GM12878 (cell line): ENCODE results near the gene LRP5. TPM values are rescaled to one million over a fixed set of nuclear protein-coding genes. Genes with fewer than 3 reads are reported as not detected.
A peak's percentile ranks its signal among the peaks of the same experiment; 100 is the strongest.

ENCODE experiments used
- CREM ChIP-seq: IDR thresholded peaks from 2 replicates; pipeline ENCODE4 v1.6.1; 2014; ENCODE audit warnings: antibody characterized with exemption, low read depth
- NBN ChIP-seq: fragments of 450-650 bp; IDR thresholded peaks from 2 replicates; pipeline ENCODE4 v1.6.1; 2016
- NR2C1 ChIP-seq: fragments of 450-650 bp; IDR thresholded peaks from 2 replicates; pipeline ENCODE4 v1.6.1; 2017; ENCODE audit warnings: antibody characterized with exemption, mild to moderate bottlenecking, moderate library complexity
- ZNF217 ChIP-seq: fragments of 450-650 bp; IDR thresholded peaks from 2 replicates; pipeline ENCODE4 v1.6.1; 2017; ENCODE audit warnings: antibody characterized with exemption, mild to moderate bottlenecking
- polyA plus RNA-seq, 11 experiments: library from polyadenylated mRNA; depleted of rRNA in 4 of 11; unstranded in 6 of 11; stranded (reverse) in 5 of 11; fragments of >200 nt; fragmentation: Nextera tagmentation in 4 of 11; fragmentation: Illumina TruSeq in 1 of 11; extraction: Ambion mirVana in 4 of 11; extraction: Trizol in 1 of 11; gene quantifications; 1 replicate in 1 of 11; 2 replicates in 10 of 11; pipeline versions ENCODE4 v1.2.1 to v1.2.3, GENCODE V29; 2011 to 2016; ENCODE audit warnings: inconsistent platforms in 2 of 11, missing spikeins in 2 of 11, low read depth in 1 of 11
- total RNA-seq, 4 experiments: library from RNA; depleted of rRNA in 3 of 4; stranded (reverse); fragments of >200 nt in 3 of 4; fragmentation: Illumina TruSeq in 1 of 4; extraction: Trizol in 1 of 4; gene quantifications; 2 replicates each; pipeline versions ENCODE4 v1.2.1 to v1.2.3, GENCODE V29; 2013 to 2021
- TF ChIP-seq, protein P1 (sequence below): fragments of 450-650 bp; IDR thresholded peaks from 2 replicates; pipeline ENCODE4 v1.6.1; 2017; ENCODE audit warnings: antibody characterized with exemption, mild to moderate bottlenecking, moderate library complexity
- TF ChIP-seq, protein P2 (sequence below): fragments of 450-650 bp; IDR thresholded peaks from 2 replicates; pipeline ENCODE4 v1.6.1; 2017; ENCODE audit warnings: mild to moderate bottlenecking, low read depth, inconsistent platforms; ENCODE audit not compliant: poor library complexity, severe bottlenecking

Gene LRP5
- total and polyA plus RNA-seq, 10 of the 15 experiments (the other 5 are each of a cell fraction or from before 2014, with no cell fraction given), result 0.37 to 34.0 (median 6.6) TPM

DNA sequence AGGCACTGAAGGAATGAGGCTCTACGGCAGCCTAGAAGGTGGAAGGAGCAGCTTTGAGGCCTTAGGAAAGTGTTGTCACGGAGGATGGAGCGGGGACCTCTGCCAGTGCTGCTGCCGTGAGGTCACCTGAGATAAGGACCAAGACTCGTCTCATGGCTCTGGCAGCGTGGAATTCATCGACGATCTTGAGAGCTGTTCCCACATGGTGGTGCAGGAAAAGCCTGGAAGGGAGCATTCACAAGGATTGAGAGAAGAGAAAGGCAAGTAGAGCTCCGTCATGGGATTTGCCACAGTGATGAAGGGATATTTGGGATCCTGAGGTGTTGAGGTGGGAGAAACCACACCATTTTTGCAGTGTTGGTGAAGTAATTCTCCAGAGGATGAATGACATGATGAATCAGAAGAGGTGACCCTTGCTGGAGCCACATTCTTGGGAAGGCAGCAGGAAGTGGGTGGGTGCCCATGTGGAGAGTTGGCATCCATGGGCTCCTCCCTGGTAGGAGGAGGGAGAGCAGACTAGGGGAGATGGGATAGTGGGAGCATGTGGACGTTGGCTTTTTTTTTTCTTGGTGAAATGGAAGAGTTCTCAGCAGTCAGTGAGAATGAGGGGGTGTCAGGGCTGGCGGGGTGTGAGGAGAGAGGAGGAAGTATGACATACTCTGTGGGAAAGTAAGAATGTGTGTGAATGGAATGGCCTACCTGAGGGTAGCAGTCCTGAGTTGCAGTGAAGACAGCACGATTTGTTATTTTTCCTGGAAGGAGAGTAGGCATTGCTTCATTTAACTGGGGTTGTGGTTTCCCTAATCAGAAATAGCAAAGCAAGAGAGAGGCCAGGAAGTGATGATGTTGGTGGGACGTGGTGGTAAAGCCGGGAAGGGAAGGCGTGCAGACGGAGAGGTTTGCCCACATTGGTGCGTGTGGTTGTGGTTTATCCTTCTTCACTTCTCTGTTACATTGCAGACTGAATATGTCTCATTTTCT is 159.3 kb downstream of the LRP5 start (continued):
- TF ChIP-seq, protein P1, sequence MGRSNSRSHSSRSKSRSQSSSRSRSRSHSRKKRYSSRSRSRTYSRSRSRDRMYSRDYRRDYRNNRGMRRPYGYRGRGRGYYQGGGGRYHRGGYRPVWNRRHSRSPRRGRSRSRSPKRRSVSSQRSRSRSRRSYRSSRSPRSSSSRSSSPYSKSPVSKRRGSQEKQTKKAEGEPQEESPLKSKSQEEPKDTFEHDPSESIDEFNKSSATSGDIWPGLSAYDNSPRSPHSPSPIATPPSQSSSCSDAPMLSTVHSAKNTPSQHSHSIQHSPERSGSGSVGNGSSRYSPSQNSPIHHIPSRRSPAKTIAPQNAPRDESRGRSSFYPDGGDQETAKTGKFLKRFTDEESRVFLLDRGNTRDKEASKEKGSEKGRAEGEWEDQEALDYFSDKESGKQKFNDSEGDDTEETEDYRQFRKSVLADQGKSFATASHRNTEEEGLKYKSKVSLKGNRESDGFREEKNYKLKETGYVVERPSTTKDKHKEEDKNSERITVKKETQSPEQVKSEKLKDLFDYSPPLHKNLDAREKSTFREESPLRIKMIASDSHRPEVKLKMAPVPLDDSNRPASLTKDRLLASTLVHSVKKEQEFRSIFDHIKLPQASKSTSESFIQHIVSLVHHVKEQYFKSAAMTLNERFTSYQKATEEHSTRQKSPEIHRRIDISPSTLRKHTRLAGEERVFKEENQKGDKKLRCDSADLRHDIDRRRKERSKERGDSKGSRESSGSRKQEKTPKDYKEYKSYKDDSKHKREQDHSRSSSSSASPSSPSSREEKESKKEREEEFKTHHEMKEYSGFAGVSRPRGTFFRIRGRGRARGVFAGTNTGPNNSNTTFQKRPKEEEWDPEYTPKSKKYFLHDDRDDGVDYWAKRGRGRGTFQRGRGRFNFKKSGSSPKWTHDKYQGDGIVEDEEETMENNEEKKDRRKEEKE, result no peak
- no peak for TF ChIP-seq CREM
- TF ChIP-seq ZNF217, result no peak
- TF ChIP-seq NBN, result peak; percentile 78
- no peak for TF ChIP-seq NR2C1
- TF ChIP-seq, protein P2, sequence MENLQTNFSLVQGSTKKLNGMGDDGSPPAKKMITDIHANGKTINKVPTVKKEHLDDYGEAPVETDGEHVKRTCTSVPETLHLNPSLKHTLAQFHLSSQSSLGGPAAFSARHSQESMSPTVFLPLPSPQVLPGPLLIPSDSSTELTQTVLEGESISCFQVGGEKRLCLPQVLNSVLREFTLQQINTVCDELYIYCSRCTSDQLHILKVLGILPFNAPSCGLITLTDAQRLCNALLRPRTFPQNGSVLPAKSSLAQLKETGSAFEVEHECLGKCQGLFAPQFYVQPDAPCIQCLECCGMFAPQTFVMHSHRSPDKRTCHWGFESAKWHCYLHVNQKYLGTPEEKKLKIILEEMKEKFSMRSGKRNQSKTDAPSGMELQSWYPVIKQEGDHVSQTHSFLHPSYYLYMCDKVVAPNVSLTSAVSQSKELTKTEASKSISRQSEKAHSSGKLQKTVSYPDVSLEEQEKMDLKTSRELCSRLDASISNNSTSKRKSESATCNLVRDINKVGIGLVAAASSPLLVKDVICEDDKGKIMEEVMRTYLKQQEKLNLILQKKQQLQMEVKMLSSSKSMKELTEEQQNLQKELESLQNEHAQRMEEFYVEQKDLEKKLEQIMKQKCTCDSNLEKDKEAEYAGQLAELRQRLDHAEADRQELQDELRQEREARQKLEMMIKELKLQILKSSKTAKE, result no peak
